A549 (cell line): ENCODE data around the gene WNK4. TPM values are rescaled to one million over a fixed set of nuclear protein-coding genes. Genes with fewer than 3 reads are reported as not detected.

Experiments used
- ATAC-seq, 2 experiments: fragments of 200-7000 bp in 1 of 2; fragments of >200 bp in 1 of 2; cut with Nextera tagmentation in 1 of 2; cut with Tn5 transposase in 1 of 2; 3 replicates each; pipeline versions ENCODE4 v1.8.0 to v1.9.1; 2018 to 2020; ENCODE audit warnings: mild to moderate bottlenecking in 1 of 2, moderate library complexity in 1 of 2
- CTCF ChIA-PET: fragments of 300-600 bp; sonication (Branson Sonifier 250); formaldehyde crosslinking; extraction: SDS; loops from one replicate; lab custom pipeline; 2021; ENCODE audit warnings: antibody characterized with exemption, inconsistent platforms; lab: Yijun Ruan, JAX
- POLR2A ChIA-PET: fragments of 350-600 bp; formaldehyde crosslinking; extraction: SDS; loops from one replicate; lab custom pipeline; 2021; ENCODE audit warnings: antibody characterized with exemption, inconsistent platforms; lab: Yijun Ruan, JAX
- DNase-seq, 2 experiments: peaks; one replicate each; pipeline versions ENCODE4 v3.0.0 to v3.0.0-alpha.2; 2011 to 2016; ENCODE audit warnings: low read depth in 1 of 2, low spot score in 1 of 2
- FAIRE-seq: peaks from 2 replicates; lab custom pipeline; 2011; peaks lifted over from hg19 to GRCh38; lab: Jason Lieb, UNC
- H3K27ac ChIP-seq, 2 experiments: fragments of >200 bp; sonication (Bioruptor Twin); formaldehyde crosslinking; 3 replicates each; pipeline ENCODE4 v1.5.1; 2016 to 2017
- H3K4me1 ChIP-seq: fragments of >200 bp; sonication (Bioruptor Twin); formaldehyde crosslinking; 3 replicates; pipeline ENCODE4 v1.6.1; 2016
- H3K4me2 ChIP-seq: fragments of >200 bp; sonication (Bioruptor Twin); formaldehyde crosslinking; 3 replicates; pipeline ENCODE4 v1.6.1; 2016
- H3K4me3 ChIP-seq: fragments of >200 bp; sonication (Bioruptor Twin); formaldehyde crosslinking; 3 replicates; pipeline ENCODE4 v1.5.1; 2016
- H3K9me3 ChIP-seq: fragments of >200 bp; sonication (Bioruptor Twin); formaldehyde crosslinking; 3 replicates; pipeline ENCODE4 v1.6.1; 2016
- BCL3 ChIP-seq: fragments of >200 bp; sonication (Bioruptor Twin); formaldehyde crosslinking; IDR thresholded peaks from 3 replicates; pipeline ENCODE4 v1.6.1; 2016
- BHLHE40 ChIP-seq: IDR thresholded peaks from 2 replicates; pipeline ENCODE4 v1.6.1; 2012; ENCODE audit warnings: low read depth, low read length, inconsistent platforms
- CBX8 ChIP-seq: fragments of 200-600 bp; sonication (generic); IDR thresholded peaks from 2 replicates; pipeline ENCODE4 v1.6.1; 2016
- CEBPB ChIP-seq, 2 experiments: fragments of >200 bp in 1 of 2; sonication (Bioruptor Twin) in 1 of 2; formaldehyde crosslinking in 1 of 2; IDR thresholded peaks; 2 replicates each; pipeline ENCODE4 v1.6.1; 2012 to 2016
- EHMT2 ChIP-seq: fragments of 200-600 bp; sonication (generic); IDR thresholded peaks from 2 replicates; pipeline ENCODE4 v1.6.1; 2016; ENCODE audit warnings: antibody characterized with exemption, low read depth, mild to moderate bottlenecking, moderate library complexity
- FOSL2 ChIP-seq, 2 experiments: fragments of 450-650 bp in 1 of 2; fragments of >200 bp in 1 of 2; sonication (Bioruptor Twin) in 1 of 2; formaldehyde crosslinking; IDR thresholded peaks; 2 replicates each; pipeline versions ENCODE4 v1.5.0 to v1.6.1; 2016 to 2020; ENCODE audit warnings: mild to moderate bottlenecking in 1 of 2, moderate library complexity in 1 of 2
- FOXS1 ChIP-seq: fragments of 250-450 bp; sonication (Bioruptor Pico); IDR thresholded peaks from 2 replicates; pipeline ENCODE4 v1.5.0; 2020; ENCODE audit warnings: mild to moderate bottlenecking, moderate library complexity
- HDAC2 ChIP-seq: fragments of 200-600 bp; sonication (generic); IDR thresholded peaks from 2 replicates; pipeline ENCODE4 v1.6.1; 2016
- HEYL ChIP-seq: fragments of 250-450 bp; sonication (Bioruptor Pico); IDR thresholded peaks from 2 replicates; pipeline ENCODE4 v1.8.0; 2021; ENCODE audit warnings: mild to moderate bottlenecking, moderate library complexity
- HMGXB4 ChIP-seq: fragments of 250-450 bp; sonication (Bioruptor Pico); IDR thresholded peaks from 2 replicates; pipeline ENCODE4 v1.5.0; 2021; ENCODE audit warnings: mild to moderate bottlenecking, moderate library complexity, borderline replicate concordance
- HOXA7 ChIP-seq: fragments of 250-450 bp; sonication (Bioruptor Pico); IDR thresholded peaks from 2 replicates; pipeline ENCODE4 v1.5.0; 2020; ENCODE audit warnings: mild to moderate bottlenecking, moderate library complexity
- HOXB5 ChIP-seq: fragments of 250-450 bp; sonication (Bioruptor Pico); IDR thresholded peaks from 2 replicates; pipeline ENCODE4 v1.5.0; 2020; ENCODE audit warnings: mild to moderate bottlenecking, moderate library complexity
- JUNB ChIP-seq: fragments of >200 bp; sonication (Bioruptor Twin); formaldehyde crosslinking; IDR thresholded peaks from 2 replicates; pipeline ENCODE4 v1.6.1; 2016
- MAFK ChIP-seq: fragments of 450-650 bp; IDR thresholded peaks from 2 replicates; pipeline ENCODE4 v1.6.1; 2014; ENCODE audit not compliant: partially characterized antibody
- MAX ChIP-seq: IDR thresholded peaks from 2 replicates; pipeline ENCODE4 v1.6.1; 2012
- MYC ChIP-seq: IDR thresholded peaks from 2 replicates; pipeline ENCODE4 v1.6.1; 2012; ENCODE audit warnings: mild to moderate bottlenecking, inconsistent platforms, low read length, improper control_type of control experiment, borderline replicate concordance
- NFE2L2 ChIP-seq: fragments of 150-350 bp; conservative IDR thresholded peaks from 2 replicates; pipeline ENCODE4 v1.6.1; 2014; ENCODE audit warnings: low read length
- PHF8 ChIP-seq: fragments of 200-600 bp; sonication (generic); IDR thresholded peaks from 2 replicates; pipeline ENCODE4 v1.6.1; 2016; ENCODE audit warnings: low read depth, mild to moderate bottlenecking, antibody characterized with exemption, moderate library complexity, borderline replicate concordance
- POLR2A ChIP-seq: IDR thresholded peaks from 2 replicates; pipeline ENCODE4 v1.6.1; 2012; ENCODE audit warnings: mild to moderate bottlenecking, low read length
- POLR2AphosphoS2 ChIP-seq: conservative IDR thresholded peaks from 2 replicates; pipeline ENCODE4 v1.6.1; 2012; ENCODE audit warnings: low read length, improper control_type of control experiment, inconsistent platforms
- RAD21 ChIP-seq, 2 experiments: fragments of >200 bp in 1 of 2; sonication (Bioruptor Twin) in 1 of 2; formaldehyde crosslinking in 1 of 2; IDR thresholded peaks in 1 of 2; conservative IDR thresholded peaks in 1 of 2; 2 replicates in 1 of 2; 3 replicates in 1 of 2; pipeline ENCODE4 v1.6.1; 2012 to 2018; ENCODE audit warnings: inconsistent platforms in 1 of 2
- RARB ChIP-seq: fragments of 250-450 bp; sonication (Bioruptor Pico); IDR thresholded peaks from 2 replicates; pipeline ENCODE4 v1.8.0; 2021; ENCODE audit warnings: mild to moderate bottlenecking, moderate library complexity
- RNF2 ChIP-seq: fragments of 200-600 bp; sonication (generic); IDR thresholded peaks from 2 replicates; pipeline ENCODE4 v1.6.1; 2016; ENCODE audit warnings: low read depth, mild to moderate bottlenecking, antibody characterized with exemption, moderate library complexity, borderline replicate concordance
- TFCP2L1 ChIP-seq: fragments of 250-450 bp; sonication (Bioruptor Pico); IDR thresholded peaks from 2 replicates; pipeline ENCODE4 v1.5.0; 2021; ENCODE audit warnings: mild to moderate bottlenecking
- TP53 ChIP-seq: fragments of 250-450 bp; sonication (Bioruptor Pico); IDR thresholded peaks from 2 replicates; pipeline ENCODE4 v1.5.0; 2021; ENCODE audit warnings: mild to moderate bottlenecking, moderate library complexity
- ZNF302 ChIP-seq: fragments of 250-450 bp; sonication (Bioruptor Pico); IDR thresholded peaks from 2 replicates; pipeline ENCODE4 v1.9.0; 2021; ENCODE audit warnings: inconsistent platforms, mild to moderate bottlenecking, moderate library complexity
- WGBS: methylation state at CpG from one replicate; pipeline ENCODE4 v1.1.6; 2017; ENCODE audit errors: missing lambda C conversion rate; 5-methylcytosine and 5-hydroxymethylcytosine counted together
- polyA plus RNA-seq, 4 experiments: library from polyadenylated mRNA; depleted of rRNA in 3 of 4; stranded (reverse); fragments of >200 nt; fragmentation: RNase III in 1 of 4; extraction: RNeasy Plus Mini Kit Qiagen cat#74134 plus additional on column Dnase treatment in 1 of 4; gene quantifications; 2 replicates in 3 of 4; 3 replicates in 1 of 4; pipeline ENCODE4 v1.2.3, GENCODE V29; 2011 to 2017
- TF ChIP-seq, protein P1 (sequence below): fragments of 450-650 bp; IDR thresholded peaks from 2 replicates; pipeline ENCODE4 v1.6.1; 2014; ENCODE audit warnings: antibody characterized with exemption
- TF ChIP-seq, protein P2 (sequence below): fragments of 150-350 bp; IDR thresholded peaks from 2 replicates; pipeline ENCODE4 v1.6.1; 2014; ENCODE audit warnings: low read depth, mild to moderate bottlenecking, low read length

Gene WNK4
- polyA plus RNA-seq, 2 of the 4 experiments (the other 2 are of a cell fraction) = 1.1 to 1.5 TPM

DNA sequence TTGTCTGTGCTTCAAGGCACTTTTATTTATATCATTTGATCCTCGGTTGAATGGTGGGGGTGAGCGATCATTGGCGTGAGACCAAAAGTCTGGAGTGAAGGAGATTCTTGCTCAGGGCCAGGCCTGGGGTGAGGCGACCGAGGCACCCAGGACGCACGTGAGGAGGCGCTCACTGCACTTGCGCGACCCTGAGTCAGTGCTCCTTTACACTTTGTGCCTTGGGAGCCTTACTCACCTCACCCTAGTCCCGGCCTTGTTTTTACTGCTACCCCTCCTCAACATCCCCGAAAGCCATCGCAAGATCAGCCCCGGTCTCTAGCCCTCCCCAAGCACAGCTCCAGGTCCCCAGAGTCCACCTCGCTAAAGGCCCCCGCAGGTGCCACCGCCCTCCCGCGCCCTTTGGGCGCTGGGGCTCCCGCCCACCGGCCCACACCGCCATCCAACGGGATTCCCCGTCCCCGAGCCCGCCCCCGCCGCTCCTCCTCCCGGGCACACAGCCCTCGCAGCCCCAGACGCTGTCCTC, 36.1 kb upstream of the WNK4 start:
- Histone ChIP-seq H3K9me3 (peaks cover 7% of the 10 kb centered on the region; the same call in 1 of the 3 replicates), H3K4me1 (peaks cover 9% of the 10 kb centered on the region; the same call in 2 of the 3 replicates), H3K4me2 (peak overlapping the region; percentile 89), H3K27ac (peak overlapping the region; percentile 79 to 91), H3K4me3 (peak overlapping the region; percentile 55)
- WGBS = 3% methylated on average over 18 of the region's 32 CpGs
- no peak for TF ChIP-seq JUNB
- TF ChIP-seq CBX8 = no peak
- TF ChIP-seq RNF2 = no peak
- TF ChIP-seq MAX = peak; percentile 86
- peak; percentile 92 for TF ChIP-seq BHLHE40
- TF ChIP-seq, protein P1, sequence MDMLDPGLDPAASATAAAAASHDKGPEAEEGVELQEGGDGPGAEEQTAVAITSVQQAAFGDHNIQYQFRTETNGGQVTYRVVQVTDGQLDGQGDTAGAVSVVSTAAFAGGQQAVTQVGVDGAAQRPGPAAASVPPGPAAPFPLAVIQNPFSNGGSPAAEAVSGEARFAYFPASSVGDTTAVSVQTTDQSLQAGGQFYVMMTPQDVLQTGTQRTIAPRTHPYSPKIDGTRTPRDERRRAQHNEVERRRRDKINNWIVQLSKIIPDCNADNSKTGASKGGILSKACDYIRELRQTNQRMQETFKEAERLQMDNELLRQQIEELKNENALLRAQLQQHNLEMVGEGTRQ = peak; percentile 48
- no peak for TF ChIP-seq MYC
- 0 out of 2 replicates have a peak, but pooled peaks have one; percentile 55 for TF ChIP-seq PHF8
- no peak for FAIRE-seq
- ChIA-PET CTCF (interaction anchor here (1.0 to 2.3 kb wide), 5 partner anchors 12 to 167 kb away, joined by 3 to 10 read pairs (median 9); partner anchors contain the start of genes BECN1 and PSMC3IP), POLR2A (interaction anchor here (1.0 kb wide), 1 partner anchor 29 kb away, joined by 5 read pairs; the partner anchor contains the start of gene VPS25)
- ATAC-seq = peak; percentile 91 to 93
- DNase-seq = peak; percentile 80

DNA sequence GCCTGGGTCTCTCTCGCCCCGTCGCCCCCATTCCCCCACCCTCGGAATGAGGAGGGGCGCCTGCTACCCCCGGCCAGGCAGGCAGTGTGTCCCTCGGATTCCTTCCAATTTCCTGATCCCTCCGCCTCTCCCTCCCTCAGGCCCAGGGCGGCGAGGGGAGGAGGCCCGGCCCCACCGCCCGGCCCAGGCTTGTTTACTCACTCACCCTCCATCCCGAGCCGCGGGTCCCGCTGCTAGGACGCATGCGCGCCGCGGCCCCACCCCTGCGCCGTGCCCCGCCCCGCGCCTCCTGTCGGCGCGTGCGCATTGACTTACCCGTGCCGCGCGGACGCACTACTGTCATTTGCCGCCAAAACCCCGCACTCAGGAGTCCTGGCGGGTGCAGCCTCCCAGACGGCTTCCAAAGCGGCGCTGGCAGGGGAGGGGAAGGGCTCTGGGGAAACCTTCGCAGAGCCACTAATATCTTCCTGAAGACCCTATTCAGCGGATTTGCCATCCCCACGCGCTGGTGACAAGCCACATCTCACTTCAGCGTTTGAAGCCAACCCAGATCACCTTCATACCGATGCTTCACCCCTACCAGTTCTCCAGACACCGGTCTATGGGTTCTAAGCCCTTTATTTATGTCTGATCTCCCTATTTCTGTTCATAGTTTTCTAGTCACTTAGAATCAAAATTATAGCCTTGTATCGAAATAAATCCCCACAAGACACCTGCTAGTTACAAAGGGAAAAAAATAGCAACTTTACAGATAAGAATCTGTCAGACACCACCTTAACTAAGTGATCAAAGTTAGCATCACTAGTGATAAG, 35.4 kb upstream of the WNK4 start, which contains the start of gene EZH1:
Gene EZH1, minus strand, starts transcription at position 235 of the 812 bp plus-strand sequence. CDS start 16,099 bp downstream, outside the sequence.
- ChIA-PET CTCF (interaction anchor here (0.8 to 2.3 kb wide), 2 partner anchors 13 to 14 kb away, joined by 3 to 6 read pairs; no protein-coding TSS in a partner anchor), POLR2A (no interaction called here)
- Histone ChIP-seq H3K4me1 (peaks cover 9% of the 10 kb centered on the region; the same call in 2 of the 3 replicates), H3K4me2 (peak within 1 kb of the TSS; percentile 89), H3K27ac (peak within 1 kb of the TSS; percentile 79 to 91), H3K4me3 (peak within 1 kb of the TSS; percentile 55), H3K9me3 (peaks cover 7% of the 10 kb centered on the region; the same call in 1 of the 3 replicates)
- WGBS = 22% methylated on average over 22 of the region's 50 CpGs
- DNase-seq (peak; percentile 96 to 100), FAIRE-seq (peak; percentile 28), ATAC-seq (peak; percentile 89 to 95)
- no peak for TF ChIP-seq HMGXB4 (CRISPR knock-in tag)
- no peak for TF ChIP-seq EHMT2
- no peak for TF ChIP-seq HEYL (CRISPR knock-in tag)
- TF ChIP-seq PHF8 = peak; percentile 89; the same call in 1 of the 2 replicates
- peak; percentile 49; the same call in 1 of the 2 replicates for TF ChIP-seq BHLHE40
- no peak for TF ChIP-seq JUNB
- no peak for TF ChIP-seq RAD21 (conservative IDR thresholded peaks at IDR 0.05 in 1 of 2, IDR thresholded peaks at IDR 0.05 in 1 of 2)
- TF ChIP-seq TP53 (CRISPR knock-in tag) = no peak
- TF ChIP-seq ZNF302 = no peak
- no peak for TF ChIP-seq RARB
- TF ChIP-seq HOXB5 (CRISPR knock-in tag) = peak; percentile 80
- TF ChIP-seq FOSL2 (IDR thresholded peaks at IDR 0.05) = no peak
- TF ChIP-seq FOSL2 (CRISPR knock-in tag; IDR thresholded peaks at IDR 0.05) = no peak
- TF ChIP-seq FOXS1 (CRISPR knock-in tag) = no peak
- TF ChIP-seq HDAC2 = peak; percentile 54; the same call in 1 of the 2 replicates
- no peak for TF ChIP-seq CEBPB (IDR thresholded peaks at IDR 0.05)
- no peak; the same call in 1 of the 2 replicates for TF ChIP-seq TFCP2L1
- TF ChIP-seq, protein P2, sequence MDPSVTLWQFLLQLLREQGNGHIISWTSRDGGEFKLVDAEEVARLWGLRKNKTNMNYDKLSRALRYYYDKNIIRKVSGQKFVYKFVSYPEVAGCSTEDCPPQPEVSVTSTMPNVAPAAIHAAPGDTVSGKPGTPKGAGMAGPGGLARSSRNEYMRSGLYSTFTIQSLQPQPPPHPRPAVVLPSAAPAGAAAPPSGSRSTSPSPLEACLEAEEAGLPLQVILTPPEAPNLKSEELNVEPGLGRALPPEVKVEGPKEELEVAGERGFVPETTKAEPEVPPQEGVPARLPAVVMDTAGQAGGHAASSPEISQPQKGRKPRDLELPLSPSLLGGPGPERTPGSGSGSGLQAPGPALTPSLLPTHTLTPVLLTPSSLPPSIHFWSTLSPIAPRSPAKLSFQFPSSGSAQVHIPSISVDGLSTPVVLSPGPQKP = no peak
- peak; percentile 100 for TF ChIP-seq MAX
- TF ChIP-seq MAFK = no peak
- TF ChIP-seq POLR2AphosphoS2 = no peak
- TF ChIP-seq, protein P1 = peak; percentile 31; the same call in 1 of the 2 replicates
- TF ChIP-seq NFE2L2 = no peak
- TF ChIP-seq BCL3 = peak; percentile 90
- peak; percentile 63 for TF ChIP-seq POLR2A
- TF ChIP-seq HOXA7 (CRISPR knock-in tag) = no peak
